CD4-positive, alpha-beta T cell treated with Interleukin-15 for 4 hours (primary cell): Measurements from ENCODE around the gene RBBP4.
"Not testable (repeated sequence)": the region's sequence is repeated elsewhere in the genome, so short reads cannot be mapped to it uniquely, and the experiment has no call there.

Experiments used
- DNase-seq: peaks from one replicate; pipeline ENCODE4 v3.0.0-alpha.2; 2020; ENCODE audit warnings: low spot score

RBBP4 gene

DNA sequence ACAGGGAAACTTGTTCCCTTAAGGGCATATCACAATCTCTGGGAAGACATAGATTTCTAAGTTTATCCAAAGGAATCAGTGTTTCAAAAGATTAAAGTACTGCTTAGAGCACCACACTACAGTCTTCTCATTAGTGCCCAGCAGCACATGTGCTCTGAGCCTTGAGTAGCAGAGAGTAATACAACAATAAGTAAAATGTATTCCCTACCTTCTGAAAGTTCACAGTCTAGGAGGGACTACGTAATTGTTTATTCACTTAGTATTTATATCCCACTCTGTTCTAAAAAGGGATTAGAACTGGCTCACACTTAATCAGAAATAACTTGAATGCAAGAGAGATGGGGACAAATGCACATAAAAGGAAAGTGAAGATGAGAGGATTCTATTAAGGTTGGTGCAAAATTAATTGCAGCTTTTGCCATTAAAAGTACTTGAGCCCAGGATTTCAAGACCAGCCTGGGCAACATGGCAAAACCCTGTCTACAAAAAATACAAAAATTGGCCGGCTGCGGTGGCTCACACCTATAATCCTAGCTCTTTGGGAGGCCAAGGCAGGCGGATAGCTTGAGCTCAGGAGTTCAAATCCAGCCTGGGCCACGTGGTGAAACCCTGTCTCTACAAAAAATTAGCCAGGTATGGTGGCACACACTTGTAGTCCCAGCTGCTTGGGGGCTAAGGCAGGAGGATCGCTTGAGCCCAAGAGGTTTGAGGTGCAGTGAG, 42.6 kb downstream of the RBBP4 start:
- no peak for DNase-seq

DNA sequence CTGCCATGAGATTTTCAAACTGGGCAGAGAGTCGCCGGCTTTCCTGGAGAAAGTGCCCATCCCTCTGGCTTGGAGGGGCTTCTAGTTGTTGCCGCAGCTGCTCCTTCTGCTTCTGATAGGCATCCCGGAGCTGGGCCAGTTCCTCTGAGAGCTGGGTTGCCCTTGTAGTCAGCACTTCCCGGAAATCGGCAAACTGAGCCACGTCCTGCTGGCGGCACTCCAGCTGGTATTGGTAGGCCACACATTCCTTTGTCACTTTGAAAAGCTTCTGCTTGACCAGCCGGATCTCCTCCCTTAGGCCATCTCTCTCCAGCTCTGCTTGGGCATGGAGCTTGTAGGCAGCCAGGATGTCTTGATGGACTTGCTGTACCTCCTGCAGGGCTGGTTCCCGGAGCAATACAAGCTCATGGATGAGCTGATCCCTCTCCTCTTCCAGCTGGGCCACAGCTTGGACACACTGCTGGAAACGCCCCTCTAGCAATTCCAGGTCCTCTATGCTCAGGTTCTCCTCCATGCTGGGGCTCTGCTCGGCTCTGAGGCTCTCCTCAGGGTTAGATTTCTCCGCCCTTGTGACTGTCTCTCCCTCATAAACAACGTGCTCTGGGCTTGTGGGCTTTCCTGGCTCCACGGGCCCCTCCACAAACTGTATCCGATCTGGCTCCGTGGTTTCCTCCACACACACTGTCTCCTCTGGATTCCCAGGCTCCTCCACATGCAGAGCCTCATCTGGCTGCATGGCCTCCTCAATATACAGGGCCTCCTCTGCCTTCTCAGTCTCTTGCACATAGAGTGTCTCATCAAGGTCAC, 44.3 kb downstream of the RBBP4 start:
- DNase-seq, result no peak

DNA sequence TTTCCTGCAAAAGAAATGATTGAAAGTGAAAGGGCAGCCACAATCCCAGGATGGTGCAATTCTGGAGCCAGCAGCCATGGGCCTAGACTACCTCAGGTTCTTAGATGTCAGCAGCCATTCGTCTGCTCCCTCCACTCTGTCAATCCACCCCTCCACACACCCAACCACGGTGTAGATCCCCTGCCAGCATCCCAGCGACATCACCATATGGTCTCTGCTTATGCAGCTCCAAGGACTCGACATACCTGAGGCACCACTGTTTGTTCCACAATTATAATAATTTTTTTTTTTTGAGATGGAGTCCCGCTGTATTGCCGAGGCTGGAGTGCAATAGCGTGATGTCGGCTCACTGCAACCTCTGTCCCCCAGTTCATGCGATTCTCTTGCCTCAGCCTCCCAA, 45.0 kb downstream of the RBBP4 start:
- DNase-seq, result no peak

DNA sequence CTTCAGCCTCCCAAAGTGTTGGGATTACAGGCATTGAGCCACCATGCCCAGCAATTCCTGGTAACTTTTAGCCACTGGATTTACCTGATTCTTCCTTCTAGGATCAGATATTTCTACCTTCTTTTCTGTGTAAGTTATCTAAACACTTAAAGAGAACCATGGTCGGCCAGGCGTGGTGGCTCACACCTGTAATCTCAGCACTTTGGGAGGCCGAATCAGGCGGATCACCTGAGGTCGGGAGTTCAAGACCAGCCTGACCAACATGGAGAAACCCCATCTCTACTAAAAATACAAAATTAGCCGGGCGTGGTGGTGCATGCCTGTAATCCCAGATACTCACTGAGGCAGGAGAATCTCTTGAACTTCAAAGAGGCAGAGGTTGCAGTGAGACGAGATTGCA, 46.0 kb downstream of the RBBP4 start:
- not testable (repeated sequence) for DNase-seq

DNA sequence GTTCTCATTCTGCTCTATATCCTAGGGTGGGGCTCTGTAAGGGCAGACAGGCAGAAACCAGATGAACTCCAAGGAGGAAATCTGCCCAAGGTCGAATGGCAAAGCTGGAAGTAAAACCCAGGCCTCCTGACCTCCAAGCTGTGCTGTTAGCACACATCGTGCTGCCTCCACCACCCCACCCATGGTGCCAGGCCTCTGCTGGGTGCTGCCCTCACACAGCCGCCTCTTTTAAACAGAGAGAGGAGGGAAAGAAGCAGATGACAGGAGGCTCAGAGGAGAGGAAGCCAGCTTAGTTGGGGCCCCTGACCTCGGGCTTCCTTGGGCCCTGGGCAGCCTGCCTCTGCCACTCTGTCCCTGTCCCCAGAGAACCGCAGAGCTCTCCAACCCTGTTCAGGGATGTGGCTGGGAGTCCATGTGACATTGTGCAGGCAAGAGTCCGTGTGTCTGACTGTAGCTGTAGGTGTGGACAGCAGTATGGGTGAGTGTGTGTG, 50.5 kb downstream of the RBBP4 start:
- DNase-seq, result no peak

- DNase-seq, result no peak
These were observed 51.1 kb downstream of the RBBP4 start for GRCh38 chr1:32701951-32702598.

GRCh38 chr1:32702599-32703478, 51.8 kb downstream of the RBBP4 start, which contains the start of gene SYNC:
Gene SYNC (minus strand): TSS chr1:32702770. CDS start chr1:32702660, 110 bp downstream.
- no peak for DNase-seq

GRCh38 chr1:32703479-32704291, 52.7 kb downstream of the RBBP4 start:
- DNase-seq, result no peak

DNA sequence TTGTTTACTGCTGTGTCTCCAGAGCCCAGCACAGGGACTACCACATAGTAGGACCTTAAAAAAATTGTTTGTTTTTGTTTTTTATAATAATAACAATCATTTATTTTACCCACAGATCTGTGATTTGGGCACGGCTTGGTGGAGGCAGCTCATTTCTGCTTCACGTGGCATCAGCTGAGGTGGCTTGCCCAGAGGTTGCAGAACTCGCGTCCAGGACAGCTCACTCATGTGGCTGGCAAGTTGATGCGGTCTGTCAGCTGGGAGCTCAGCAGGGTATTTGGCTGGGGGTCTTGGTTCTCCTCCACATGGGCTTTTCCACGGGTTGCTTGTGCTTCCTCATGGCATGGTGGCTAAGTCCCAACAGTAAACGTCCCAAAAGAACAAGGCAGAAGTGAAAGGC, 54.5 kb downstream of the RBBP4 start:
- no peak for DNase-seq

GRCh38 chr1:32706491-32706890, 55.5 kb downstream of the RBBP4 start:
- DNase-seq, result no peak

- DNase-seq, result no peak
These were observed 58.1 kb downstream of the RBBP4 start for GRCh38 chr1:32709075-32709474.

GRCh38 chr1:32709476-32709875, 58.5 kb downstream of the RBBP4 start:
- no peak for DNase-seq

DNA sequence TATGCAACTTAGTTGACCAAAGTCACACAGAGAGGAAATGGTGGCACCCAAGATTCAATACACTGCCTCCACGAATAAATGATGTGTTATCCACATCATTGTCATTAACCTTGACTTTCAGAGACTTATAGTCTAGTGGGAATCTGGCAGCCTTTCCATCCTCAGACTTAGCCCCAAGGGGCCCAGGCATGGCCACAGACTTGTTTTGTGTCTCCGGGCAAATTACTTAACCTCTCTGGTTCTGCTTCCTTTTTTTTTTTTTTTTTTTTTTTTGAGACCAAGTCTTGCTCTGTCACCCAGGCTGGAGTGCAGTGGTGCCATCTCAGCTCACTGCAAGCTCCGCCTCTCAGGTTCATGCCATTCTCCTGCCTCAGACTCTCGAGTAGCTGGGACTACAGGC, 60.2 kb downstream of the RBBP4 start:
- DNase-seq, result not testable (repeated sequence)

GRCh38 chr1:32713081-32713480, 62.1 kb downstream of the RBBP4 start:
- no peak for DNase-seq

GRCh38 chr1:32714277-32714676, 63.3 kb downstream of the RBBP4 start:
- DNase-seq, result no peak

DNA sequence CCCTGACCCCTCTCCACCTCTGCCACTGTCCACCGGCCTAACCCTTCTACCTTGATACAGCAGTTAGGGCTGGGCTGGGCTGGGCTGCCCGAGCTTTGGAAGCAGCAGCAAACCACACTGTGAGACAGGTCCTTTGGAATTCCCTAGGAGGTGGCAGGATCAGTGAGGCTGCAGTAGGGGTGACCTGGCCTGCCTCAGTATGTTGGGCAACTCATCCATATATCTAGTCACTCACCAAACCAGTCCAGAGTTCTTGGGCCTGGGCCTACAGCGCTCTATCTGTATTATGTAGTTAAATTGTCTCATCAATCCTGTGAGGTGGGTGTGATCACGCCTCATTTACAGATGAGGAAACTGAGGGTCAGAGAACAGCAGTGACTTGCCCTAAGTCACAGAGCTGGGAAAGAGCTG, 64.9 kb downstream of the RBBP4 start:
- no peak for DNase-seq

GRCh38 chr1:32716312-32717148, 65.5 kb downstream of the RBBP4 start:
- peak; percentile 38 for DNase-seq

DNA sequence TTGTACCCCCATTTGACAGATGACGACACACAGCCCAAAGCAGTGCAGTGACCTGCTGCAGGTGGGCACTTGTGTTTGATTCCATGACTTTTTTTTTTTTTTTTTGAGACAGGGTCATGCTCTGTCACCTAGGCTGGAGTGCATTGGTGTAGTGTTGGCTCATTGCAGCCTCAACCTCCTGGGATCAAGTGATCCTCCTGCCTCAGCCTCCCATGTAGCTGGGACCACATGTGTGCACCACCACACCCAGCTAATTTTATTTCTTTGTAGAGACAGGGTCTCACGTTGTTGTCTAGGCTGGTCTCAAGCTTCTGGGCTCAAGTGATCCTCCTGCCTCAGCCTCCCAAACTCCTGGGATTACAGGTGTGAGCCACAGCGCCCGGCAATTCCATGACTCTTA, 66.5 kb downstream of the RBBP4 start:
- DNase-seq, result no peak

DNA sequence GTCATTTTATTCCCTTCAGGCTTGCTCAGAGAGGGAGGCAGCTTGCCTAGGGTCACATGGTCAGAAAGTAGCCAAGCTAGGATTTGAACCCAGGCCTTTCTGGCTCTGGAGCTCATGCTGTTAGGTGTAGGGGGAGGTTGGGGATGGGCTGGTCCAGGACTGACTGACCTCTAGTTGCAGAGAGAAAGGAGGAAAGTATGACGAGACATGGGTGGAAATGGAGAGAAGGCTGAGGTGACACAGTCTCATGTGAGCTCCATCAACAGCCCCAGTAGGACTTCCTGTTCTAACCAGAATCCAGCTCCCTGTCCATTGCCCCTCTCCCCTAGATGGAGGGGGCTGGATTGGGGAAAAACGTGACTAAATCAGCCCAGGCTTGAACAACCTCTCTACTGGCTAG, 67.0 kb downstream of the RBBP4 start:
- no peak for DNase-seq

DNA sequence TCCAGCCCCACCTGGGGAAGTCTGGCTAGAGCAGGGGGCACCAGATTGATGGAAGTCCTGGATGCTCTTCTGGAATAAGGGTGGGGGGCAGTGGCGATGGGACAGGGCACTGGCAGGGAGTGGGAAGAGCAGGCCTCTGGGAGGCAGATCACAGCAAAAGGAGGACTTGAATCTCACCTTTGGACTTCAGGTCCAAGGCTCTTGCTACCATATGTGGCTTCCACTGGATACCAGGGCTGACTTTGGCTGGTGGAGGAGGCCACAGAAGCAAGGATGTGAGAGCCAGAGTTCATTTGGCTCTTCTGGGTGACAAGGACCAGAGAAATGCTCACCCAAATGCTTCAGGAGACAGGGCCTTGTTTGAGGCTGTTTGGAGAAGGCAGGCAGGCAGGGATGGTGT, 67.5 kb downstream of the RBBP4 start:
- DNase-seq, result no peak
